ENCODE data around the gene UCK2.

The UCK2 gene

DNA sequence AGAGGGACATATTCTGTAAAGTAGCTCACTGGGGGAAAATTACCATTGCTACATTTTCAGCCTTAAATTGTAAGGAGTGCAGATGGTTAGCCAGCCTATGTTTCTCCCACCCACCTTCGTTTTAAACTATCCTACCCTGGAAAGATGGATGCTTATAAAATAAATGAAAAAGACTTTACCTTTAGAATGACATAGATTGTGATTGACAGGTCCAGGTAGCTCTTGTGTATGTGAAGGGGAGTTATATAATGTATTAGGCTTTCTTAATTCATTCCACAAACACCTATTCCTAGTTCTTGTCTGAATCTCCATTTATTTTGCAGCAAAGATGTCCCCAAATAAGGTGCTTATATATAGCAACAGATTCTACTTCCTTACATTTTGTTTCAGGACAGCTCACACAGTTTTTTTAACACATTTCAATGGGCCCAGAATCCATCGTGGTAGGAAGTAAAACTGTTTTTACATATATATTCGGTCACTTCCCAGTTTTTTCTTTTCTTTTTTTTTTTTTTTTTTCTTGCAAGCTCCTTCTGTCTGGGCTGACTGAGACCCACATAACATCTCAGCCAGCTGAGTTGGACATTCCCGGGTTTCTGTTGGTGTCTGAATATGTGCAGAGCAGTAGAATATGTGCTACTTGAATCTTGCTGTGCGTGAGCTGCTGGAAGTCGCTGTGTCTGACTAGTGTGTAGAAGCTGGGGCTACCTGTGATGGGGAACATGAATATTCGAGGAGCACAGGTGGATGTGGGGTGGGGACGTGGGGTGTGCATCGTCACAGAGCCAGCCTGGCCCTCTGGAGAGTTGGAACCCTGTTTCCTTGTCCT lies 27.8 kb downstream of the UCK2 start:
- DNase-seq (ENCODE audit: low read depth, low spot score), result no peak

GRCh38 chr1:165856021-165856420 lies 28.6 kb downstream of the UCK2 start:
- DNase-seq (ENCODE audit: low read depth, low spot score), result no peak

GRCh38 chr1:165856606-165857005 lies 29.2 kb downstream of the UCK2 start:
- no peak for DNase-seq (ENCODE audit: low read depth, low spot score)

DNA sequence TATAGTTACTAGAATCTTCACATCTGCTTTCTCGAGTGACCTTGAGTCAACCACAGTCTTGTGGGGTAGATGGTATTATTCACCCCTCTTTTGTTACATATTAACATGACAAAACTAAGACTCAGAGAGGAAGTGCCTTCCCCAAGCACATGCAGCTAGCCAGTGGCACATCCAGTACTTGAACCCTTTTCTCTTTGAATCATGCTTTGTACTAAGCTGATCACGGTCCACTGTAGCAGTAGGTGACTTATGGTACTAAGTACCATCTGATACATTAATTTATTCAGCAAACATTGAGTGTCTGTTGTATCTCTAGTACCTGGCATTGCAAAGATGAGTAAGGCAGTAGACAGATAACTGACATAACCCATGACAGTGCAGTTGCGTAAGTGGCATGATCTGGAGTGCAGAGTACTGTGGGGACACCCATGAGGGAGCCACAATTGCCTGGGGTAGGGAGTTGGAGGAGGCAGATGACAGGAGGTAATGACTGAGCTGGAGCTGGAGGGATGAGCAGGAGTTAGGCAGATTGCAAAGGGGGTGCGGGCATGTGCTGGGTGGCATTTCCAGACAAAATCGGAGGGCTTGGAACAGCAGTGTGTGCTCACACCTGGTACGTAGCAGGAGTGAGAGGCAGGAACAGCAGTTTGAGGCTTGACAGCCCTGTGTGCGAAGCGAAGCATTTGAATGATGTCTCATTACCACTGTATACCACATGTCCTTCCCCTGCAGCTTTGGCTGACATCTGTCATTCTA lies 29.8 kb downstream of the UCK2 start:
- no peak for DNase-seq (ENCODE audit: low read depth, low spot score)

DNA sequence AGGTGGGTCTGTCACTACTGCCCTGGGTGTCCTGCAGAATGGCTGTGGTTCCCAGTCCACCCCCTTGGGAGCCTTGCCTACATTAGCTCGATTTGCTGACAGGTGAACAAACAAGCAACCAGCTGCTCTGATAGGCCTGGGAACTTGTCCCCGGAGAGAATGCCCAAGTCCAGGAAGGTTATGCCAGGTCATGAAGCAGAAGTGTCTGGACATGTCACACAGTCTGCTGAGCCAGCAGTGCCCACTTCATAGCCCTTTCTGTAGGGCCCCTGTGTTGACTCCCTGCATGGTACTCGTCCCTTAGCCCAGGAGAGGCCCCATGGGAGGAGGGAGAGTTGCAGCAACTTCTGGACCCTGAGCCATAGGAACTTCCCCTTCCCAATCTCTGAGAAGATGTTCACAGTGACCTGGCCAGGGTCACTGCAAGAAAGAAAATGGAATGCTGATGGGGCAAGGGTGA lies 31.0 kb downstream of the UCK2 start:
- no peak for DNase-seq (ENCODE audit: low read depth, low spot score)

DNA sequence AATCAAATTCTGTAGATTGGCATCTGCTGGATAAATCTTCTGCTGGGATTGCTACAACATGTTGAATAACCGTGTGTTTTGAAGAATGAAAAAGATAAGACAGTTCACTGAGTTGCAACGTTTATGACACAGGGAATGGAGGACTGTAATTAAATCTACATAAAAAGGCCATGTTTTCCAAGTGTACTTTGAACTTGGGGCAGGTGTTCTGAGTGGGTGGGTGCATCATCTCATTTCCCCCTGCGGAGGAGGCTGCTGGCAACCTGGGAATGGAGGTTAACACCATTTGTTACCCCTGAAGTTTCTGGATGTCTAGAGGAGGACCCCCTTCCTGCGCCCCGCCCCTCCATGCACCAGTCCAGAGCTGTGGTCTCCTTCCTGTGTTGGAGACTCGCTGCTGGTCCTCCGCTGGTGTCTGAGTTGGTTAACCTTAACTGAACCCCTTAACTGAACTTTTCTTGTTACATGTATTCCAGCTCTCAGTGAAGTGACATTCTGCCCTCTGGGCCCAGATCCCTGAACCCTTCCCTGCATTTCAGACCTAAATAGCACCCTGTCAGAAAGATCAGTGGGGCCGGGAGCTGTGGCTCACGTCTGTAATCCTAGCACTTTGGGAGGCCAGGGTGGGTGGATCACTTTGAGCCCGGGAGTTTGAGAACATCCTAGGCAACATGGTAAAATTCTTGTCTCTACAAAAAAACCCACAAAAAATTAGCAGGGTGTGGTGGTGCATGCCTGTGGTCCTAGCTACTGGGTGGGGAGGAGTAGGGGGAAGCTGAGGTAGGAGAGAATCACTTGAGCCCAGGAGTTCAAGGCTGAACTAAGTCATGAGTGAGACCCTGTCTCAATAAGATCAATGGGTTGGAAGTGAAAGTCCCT lies 31.8 kb downstream of the UCK2 start:
- no peak for DNase-seq (ENCODE audit: low read depth, low spot score)

GRCh38 chr1:165860065-165860464 lies 32.7 kb downstream of the UCK2 start:
- no peak for DNase-seq (ENCODE audit: low read depth, low spot score)

GRCh38 chr1:165861911-165862310 lies 34.5 kb downstream of the UCK2 start:
- no peak for DNase-seq (ENCODE audit: low read depth, low spot score)

DNA sequence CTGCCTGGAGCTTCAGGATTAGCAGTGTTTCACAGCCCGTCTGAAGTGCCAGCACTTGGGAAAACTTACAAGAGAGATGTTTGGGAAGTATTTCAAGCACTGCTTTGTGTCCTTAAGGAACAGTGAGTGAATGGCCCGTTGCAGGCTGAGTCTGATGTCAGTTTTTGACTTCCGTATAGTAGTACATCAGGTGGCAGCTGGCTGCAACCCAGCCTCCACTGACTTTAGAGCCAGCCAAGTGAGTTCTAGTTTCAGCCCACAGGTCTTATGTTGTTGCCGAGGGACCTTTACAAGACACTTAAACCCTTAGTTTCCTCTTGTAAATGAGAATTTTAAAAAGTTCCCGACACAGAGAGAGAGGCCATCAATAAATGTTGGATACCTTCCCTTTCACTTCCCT lies 35.0 kb downstream of the UCK2 start:
- no peak for DNase-seq (ENCODE audit: low read depth, low spot score)

GRCh38 chr1:165863346-165863745 lies 35.9 kb downstream of the UCK2 start:
- DNase-seq (ENCODE audit: low read depth, low spot score), result no peak

DNA sequence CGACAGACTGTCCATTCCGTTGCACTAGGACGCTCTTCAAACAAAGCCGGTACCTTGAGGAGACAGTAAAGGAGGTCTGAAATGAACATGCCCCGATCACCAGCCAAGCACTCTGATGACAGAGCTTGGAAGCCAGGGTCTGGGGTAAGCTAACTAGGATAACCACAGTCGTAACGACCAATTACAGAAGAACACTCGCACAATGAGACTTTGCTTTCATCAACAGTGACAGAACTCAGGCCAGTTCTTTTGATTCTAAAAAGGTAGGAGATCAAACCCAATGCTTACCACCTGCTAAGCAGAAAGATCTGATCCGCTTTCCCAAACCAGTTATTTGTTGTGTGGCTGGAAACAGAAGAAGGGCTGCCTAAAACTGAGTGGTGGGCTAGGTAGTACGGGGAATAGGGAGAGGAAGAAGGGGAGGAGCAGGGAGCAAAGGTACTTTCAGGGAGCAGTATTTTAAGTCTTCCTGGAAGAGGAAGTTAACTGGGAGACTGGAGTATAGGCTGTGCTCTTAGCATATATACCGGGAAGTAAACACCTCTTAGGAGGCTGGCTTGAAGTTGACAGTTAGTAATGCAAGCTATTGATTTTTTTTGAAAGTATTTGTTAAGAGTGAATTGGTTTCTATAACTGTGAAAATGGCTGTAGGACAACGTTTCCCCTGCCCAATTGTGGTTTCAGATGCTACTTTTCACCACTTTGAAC lies 38.4 kb downstream of the UCK2 start:
- DNase-seq (ENCODE audit: low read depth, low spot score), result no peak

GRCh38 chr1:165869343-165869742 lies 41.9 kb downstream of the UCK2 start:
- DNase-seq (ENCODE audit: low read depth, low spot score), result no peak

GRCh38 chr1:165871311-165872067 lies 44.1 kb downstream of the UCK2 start:
- no peak for DNase-seq (ENCODE audit: low read depth, low spot score)

DNA sequence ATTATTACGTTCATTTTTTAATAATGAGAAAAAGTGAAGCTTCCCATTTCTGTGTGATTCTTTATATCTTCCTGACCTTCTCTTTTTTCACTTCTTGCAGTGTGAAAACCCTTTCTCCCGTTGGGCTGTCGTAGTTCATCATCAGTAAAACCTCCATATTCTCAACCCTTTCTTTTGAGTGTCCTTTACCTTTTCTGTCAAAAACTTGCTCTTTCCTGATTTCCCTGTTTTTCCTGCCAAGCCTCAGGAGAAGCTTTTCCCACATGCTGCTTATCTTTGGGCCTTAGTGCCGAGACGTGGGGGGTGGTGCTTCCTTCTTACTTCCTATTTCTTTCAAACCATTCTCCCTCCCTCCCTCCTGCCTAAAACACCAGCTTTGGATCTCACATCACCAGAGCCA lies 46.1 kb downstream of the UCK2 start:
- DNase-seq (ENCODE audit: low read depth, low spot score), result no peak

DNA sequence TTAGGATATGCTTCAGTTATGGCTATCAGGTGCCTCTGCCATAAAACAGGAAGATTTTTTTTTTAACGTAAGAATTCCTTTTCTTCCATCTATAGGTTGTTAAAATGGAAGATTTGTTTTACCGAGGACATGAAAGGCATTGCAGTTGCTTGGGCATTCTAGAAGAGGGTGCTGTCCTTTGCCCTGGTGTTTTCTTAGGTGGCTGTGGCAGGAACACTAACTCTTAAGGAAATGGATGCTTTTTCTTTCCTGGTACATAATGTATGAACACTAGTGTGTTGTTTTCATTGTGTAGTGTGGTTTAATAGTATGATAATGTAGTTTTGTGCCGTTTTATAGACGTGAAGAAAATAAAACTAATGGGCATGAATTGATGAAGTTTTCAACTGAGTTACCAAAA lies 47.2 kb downstream of the UCK2 start:
- no peak for DNase-seq (ENCODE audit: low read depth, low spot score)

DNA sequence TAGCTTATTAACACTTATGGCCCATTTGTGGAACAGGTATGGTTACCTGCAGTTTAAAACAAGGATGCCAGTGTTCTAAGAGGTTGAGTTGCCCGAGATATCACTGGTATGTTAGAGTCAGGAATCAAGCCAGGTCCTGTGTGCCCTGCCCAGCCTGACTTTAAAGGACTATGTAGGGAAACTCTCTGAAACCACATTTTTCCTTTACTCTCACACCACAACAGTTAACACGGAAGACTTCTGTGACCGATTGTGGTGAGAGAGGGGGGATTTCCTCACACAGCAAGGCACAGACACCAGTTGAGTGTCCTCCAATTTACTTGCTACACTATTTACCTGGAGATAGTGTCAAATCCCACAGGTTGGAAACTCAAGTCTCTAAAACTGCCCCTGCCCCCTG lies 47.8 kb downstream of the UCK2 start:
- no peak for DNase-seq (ENCODE audit: low read depth, low spot score)

- no peak for DNase-seq (ENCODE audit: low read depth, low spot score)
These were observed 48.2 kb downstream of the UCK2 start for GRCh38 chr1:165875604-165876003.

DNA sequence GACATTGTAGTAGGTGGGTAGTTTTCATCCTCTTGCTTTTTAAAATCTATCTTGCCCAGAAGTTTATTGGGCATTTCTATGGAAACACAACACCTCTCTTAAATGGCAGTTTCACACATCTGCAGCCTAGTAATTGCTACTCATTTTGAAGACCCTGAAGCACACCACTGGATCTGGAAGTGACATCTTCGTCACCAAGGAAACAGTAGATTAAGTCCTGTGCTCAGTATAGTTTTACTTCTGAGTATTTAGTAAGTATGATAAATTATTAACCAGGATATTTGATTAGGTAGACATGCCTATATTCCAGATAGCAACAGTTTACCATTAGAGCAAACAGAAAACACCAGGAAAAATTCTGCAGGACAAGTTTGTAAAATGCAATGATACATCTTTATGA lies 48.7 kb downstream of the UCK2 start:
- DNase-seq (ENCODE audit: low read depth, low spot score), result no peak

DNA sequence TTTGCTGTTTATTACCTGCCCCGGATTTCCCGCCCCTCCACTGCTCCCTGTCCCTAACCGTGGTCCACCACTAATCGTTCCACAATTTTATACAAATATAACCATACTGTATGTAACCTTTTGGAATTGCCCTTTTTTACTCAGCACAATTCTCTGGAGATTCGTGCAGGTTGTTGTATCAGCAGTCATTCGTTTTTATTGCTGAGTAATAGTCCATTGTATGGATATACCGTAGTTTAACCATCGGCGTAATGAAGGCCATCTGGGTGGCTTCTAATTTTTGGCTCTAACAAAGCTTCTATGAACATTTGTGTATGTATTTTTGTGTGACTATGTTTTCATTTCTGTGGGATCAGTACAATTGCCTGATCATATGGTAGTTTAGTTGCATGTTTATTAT lies 50.0 kb downstream of the UCK2 start:
- no peak for DNase-seq (ENCODE audit: low read depth, low spot score)

DNA sequence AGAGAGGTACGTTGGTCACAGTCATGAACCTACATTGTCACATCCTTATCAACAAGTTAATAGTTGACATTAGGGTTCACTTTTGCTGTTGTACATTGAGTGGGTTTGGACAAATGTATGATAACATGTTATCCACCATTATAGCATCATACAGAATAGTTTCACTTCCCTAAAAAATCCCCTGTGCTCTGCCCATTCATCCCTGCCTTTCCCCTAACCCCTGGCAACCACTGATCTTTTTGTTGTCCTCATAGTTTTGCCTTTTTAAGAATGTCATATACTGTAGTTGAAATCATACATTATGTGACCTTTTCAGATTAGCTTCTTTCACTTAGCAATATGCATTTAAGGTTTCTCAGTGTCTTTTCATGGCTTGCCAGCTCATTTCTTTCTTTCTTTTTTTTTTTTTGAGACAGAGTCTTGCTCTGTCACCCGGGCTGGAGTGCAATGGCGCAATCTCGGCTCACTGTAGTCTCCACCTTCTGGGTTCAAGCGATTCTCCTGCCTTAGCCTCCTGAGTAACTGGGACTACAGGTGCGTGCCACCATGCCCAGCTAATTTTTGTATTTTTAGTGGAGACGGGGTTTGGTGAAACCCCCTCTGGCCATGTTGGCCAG lies 50.6 kb downstream of the UCK2 start:
- DNase-seq (ENCODE audit: low read depth, low spot score), result no peak

Data from smooth muscle cell of the brain vasculature (primary cell).